PFSK-1 (cell line): ENCODE results near the gene PI4K2A.

Experiments used
- FOXP2 ChIP-seq: optimal IDR thresholded peaks from 2 replicates; pipeline ENCODE3; 2011; ENCODE audit warnings: borderline replicate concordance, control low read depth, inconsistent platforms; ENCODE audit not compliant: insufficient read depth; ENCODE audit errors: extremely low read length, extremely low read depth
- POLR2AphosphoS5 ChIP-seq: IDR thresholded peaks from 2 replicates; pipeline ENCODE4 v1.6.1; 2012; ENCODE audit warnings: low read depth, mild to moderate bottlenecking, control low read depth, low read length, moderate library complexity
- REST ChIP-seq, 2 experiments: IDR thresholded peaks; 2 replicates each; pipeline versions ENCODE4 v1.6.1 to v1.8.0; 2011 to 2012; ENCODE audit warnings: low read depth in 2 of 2, low read length in 2 of 2, control low read depth in 1 of 2, inconsistent platforms in 1 of 2, mild to moderate bottlenecking in 1 of 2, moderate library complexity in 1 of 2; ENCODE audit not compliant: insufficient read depth in 1 of 2
- SIN3A ChIP-seq: IDR thresholded peaks from 2 replicates; pipeline ENCODE4 v1.6.1; 2012; ENCODE audit warnings: mild to moderate bottlenecking, low read length, moderate library complexity, borderline replicate concordance; ENCODE audit not compliant: insufficient read depth
- TAF1 ChIP-seq: IDR thresholded peaks from 2 replicates; pipeline ENCODE4 v1.6.1; 2012; ENCODE audit warnings: low read length, control low read depth, borderline replicate concordance; ENCODE audit not compliant: insufficient read depth

Gene PI4K2A

GRCh38 chr10:97597778-97598177 lies 42.7 kb upstream of the PI4K2A start:
- TF ChIP-seq SIN3A (no peak), POLR2AphosphoS5 (no peak), REST (IDR thresholded peaks at IDR 0.05; ENCODE audit: insufficient read depth in 1 of 2, low read depth in 2 of 2, low read length in 2 of 2) (no peak), FOXP2 (no peak), TAF1 (no peak)

- TF ChIP-seq SIN3A (no peak), REST (IDR thresholded peaks at IDR 0.05; ENCODE audit: insufficient read depth in 1 of 2, low read depth in 2 of 2, low read length in 2 of 2) (no peak), POLR2AphosphoS5 (no peak), TAF1 (no peak), FOXP2 (no peak)
Observed at GRCh38 chr10:97598407-97599271, 41.8 kb upstream of the PI4K2A start.

GRCh38 chr10:97599272-97599619 lies 41.2 kb upstream of the PI4K2A start:
- TF ChIP-seq POLR2AphosphoS5 = no peak
- TF ChIP-seq FOXP2 = no peak
- TF ChIP-seq REST (IDR thresholded peaks at IDR 0.05; ENCODE audit: insufficient read depth in 1 of 2, low read depth in 2 of 2, low read length in 2 of 2) = no peak
- no peak for TF ChIP-seq TAF1
- TF ChIP-seq SIN3A = no peak

- TF ChIP-seq TAF1 = no peak
- no peak for TF ChIP-seq REST (IDR thresholded peaks at IDR 0.05; ENCODE audit: insufficient read depth in 1 of 2, low read depth in 2 of 2, low read length in 2 of 2)
- TF ChIP-seq POLR2AphosphoS5 = no peak
- TF ChIP-seq SIN3A = no peak
- no peak for TF ChIP-seq FOXP2
Observed at GRCh38 chr10:97600616-97601015, 39.9 kb upstream of the PI4K2A start.
